OCI-LY3 (cell line): ENCODE measurements around the gene HMBS.

Experiments
- EZH2phosphoT487 ChIP-seq: fragments of 200-600 bp; shearing (Covaris generic); IDR thresholded peaks from 2 replicates; pipeline ENCODE4 v1.6.1; 2018; ENCODE audit warnings: antibody characterized with exemption, mixed run types, low read depth
- TF ChIP-seq, protein P1 (sequence below): fragments of 200-600, 300-600 bp; sonication (generic); IDR thresholded peaks from 2 replicates; pipeline ENCODE4 v1.5.1; 2014; ENCODE audit warnings: antibody characterized with exemption, low read length, low read depth

- TF ChIP-seq, protein P1, sequence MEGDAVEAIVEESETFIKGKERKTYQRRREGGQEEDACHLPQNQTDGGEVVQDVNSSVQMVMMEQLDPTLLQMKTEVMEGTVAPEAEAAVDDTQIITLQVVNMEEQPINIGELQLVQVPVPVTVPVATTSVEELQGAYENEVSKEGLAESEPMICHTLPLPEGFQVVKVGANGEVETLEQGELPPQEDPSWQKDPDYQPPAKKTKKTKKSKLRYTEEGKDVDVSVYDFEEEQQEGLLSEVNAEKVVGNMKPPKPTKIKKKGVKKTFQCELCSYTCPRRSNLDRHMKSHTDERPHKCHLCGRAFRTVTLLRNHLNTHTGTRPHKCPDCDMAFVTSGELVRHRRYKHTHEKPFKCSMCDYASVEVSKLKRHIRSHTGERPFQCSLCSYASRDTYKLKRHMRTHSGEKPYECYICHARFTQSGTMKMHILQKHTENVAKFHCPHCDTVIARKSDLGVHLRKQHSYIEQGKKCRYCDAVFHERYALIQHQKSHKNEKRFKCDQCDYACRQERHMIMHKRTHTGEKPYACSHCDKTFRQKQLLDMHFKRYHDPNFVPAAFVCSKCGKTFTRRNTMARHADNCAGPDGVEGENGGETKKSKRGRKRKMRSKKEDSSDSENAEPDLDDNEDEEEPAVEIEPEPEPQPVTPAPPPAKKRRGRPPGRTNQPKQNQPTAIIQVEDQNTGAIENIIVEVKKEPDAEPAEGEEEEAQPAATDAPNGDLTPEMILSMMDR: peak; percentile 56; the same call in 1 of the 2 replicates
- TF ChIP-seq EZH2phosphoT487: no peak
These were observed 10.1 kb downstream of the HMBS start for GRCh38 chr11:119094816-119095065.
